Stimulated activated CD8-positive, alpha-beta memory T cell treated with anti-CD3 and anti-CD28 coated beads, Interleukin-4, amount 100 ng/mL, for 48 hours (primary cell): ENCODE measurements around the gene MCC.

Source experiments
- DNase-seq: peaks from one replicate; pipeline ENCODE4 v3.0.0-alpha.2; 2020

MCC gene

DNA sequence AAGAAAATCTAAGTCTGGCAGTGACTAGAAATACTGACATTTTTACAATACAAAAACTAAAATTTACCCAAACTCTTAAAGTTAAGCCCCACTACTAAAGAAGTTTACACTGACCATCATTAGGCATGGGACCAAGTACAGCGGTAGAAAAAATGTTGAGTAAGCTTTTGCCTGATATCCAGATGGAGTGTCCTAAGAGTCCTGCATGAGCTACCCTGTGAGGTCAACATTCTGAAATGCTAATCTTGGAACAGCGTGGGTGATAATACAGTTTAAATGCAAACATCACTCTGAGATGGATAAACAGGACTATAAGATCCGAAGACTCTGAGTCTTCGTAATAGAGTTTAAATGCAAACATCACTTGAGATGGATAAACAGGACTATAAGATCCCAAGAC, 322.0 kb downstream of the MCC start:
- DNase-seq = no peak

DNA sequence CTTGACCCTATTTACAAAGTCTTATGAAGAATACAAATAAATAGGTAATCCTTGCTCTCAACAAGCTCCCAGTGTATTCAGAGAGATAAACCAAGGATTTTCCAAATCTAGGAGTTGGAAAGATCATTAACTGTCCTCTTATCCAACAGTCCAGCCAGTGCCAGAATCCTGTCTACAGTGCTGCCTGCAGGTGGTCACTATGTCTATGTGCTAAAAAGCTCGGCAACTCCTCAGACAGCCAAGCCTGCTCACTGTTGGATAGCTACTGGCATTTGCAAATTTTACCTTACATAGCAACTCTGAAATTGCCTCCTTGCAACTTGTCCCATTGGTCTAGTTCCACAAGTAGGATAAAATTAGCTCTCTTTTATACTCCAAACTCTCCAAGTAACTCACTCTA, 324.2 kb downstream of the MCC start:
- no peak for DNase-seq

GRCh38 chr5:113163328-113163727, 324.9 kb downstream of the MCC start:
- no peak for DNase-seq

DNA sequence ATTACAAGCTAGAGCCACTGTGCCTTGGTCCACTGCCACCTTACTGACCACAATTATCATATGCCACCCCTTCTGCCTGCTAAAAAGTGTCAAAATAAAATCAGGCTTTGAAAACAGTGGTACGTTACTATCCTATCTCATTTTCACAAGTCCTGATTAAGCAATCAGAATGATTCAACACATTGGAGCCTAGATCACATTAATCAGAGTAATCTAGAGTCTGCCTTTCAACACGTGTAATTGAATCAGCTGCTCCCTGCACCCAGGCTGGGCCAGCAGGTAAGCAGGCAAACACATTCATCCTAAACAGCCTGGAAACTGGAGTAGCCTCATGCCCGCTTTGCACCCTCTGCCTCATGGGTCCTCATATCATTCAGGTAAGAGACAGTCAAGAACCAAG, 325.5 kb downstream of the MCC start:
- DNase-seq = no peak

DNA sequence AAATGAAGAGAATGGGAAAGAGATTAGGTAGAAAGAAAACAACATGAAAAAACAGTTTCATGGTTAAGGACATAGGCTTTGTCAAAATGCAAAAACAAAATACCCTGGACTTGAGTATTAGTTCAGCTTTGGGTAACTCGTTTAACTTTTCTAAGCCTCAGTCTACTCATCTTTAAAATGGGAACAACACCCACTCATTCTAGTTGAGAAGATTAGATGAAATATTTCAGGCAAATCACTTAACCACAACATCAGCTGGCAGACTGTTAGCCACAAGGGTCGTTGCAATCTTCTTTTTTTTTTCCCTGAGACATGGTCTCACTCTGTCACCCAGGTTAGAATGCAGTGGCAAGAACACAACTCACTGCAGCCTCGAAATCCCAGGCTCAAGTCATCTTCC, 326.0 kb downstream of the MCC start:
- no peak for DNase-seq

- no peak for DNase-seq
Measured at GRCh38 chr5:113161806-113162205, 326.4 kb downstream of the MCC start.

GRCh38 chr5:113157886-113158285, 330.4 kb downstream of the MCC start:
- no peak for DNase-seq

- DNase-seq = no peak
Measured at GRCh38 chr5:113156271-113156877, 331.9 kb downstream of the MCC start.

DNA sequence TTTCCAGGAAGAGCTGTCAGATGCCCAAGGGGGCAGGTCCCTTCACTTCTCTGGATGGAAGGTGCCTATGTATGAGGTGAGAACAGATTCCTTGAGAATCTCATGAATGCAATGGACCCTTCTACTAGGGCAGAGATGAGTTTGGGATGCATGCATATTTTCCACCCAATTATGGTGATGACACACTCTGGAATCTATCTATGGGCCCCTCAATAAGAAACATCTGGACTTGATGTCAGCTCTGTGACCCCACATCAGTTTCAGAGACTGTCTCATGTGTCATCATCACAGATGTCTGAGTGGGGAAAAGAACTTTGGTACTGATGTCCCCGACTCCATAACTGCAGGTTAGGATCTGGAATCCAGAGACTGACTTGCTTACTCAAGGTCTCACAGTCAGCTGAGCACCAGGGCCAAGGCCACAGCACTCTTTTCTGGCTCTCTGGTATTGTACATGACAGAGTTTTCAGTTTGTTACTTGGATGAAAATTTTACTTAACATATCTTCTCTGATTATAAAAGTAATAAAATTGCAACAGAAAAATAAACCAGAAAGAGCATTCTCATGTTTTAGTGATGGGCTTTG, 334.6 kb downstream of the MCC start:
- DNase-seq = no peak

DNA sequence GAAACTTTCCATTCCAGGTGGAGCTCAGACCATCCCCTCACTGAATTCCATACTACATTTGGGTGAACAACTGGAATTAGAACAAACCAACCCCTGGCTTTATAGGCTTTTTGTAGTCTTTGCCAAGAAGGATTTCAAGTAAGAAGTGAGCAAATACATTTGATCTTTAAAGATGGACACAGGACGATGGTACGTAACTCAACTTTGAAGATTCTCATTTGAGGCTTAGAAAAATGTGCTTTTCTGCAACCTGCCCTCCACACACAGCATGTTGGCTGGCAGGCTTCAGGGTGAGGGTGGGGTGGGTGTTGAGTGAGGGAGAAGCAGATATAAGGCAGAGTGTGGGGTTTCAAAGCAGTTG, 335.9 kb downstream of the MCC start:
- DNase-seq = no peak

GRCh38 chr5:113151641-113152379, 336.4 kb downstream of the MCC start:
- no peak for DNase-seq

GRCh38 chr5:113150821-113151220, 337.4 kb downstream of the MCC start:
- DNase-seq = no peak

- no peak for DNase-seq
Measured at GRCh38 chr5:113150221-113150620, 338.0 kb downstream of the MCC start.

- DNase-seq = no peak
Measured at GRCh38 chr5:113147537-113147936, 340.7 kb downstream of the MCC start.

GRCh38 chr5:113147101-113147508, 341.1 kb downstream of the MCC start:
- no peak for DNase-seq

- no peak for DNase-seq
Measured at GRCh38 chr5:113145757-113146387, 342.4 kb downstream of the MCC start.

DNA sequence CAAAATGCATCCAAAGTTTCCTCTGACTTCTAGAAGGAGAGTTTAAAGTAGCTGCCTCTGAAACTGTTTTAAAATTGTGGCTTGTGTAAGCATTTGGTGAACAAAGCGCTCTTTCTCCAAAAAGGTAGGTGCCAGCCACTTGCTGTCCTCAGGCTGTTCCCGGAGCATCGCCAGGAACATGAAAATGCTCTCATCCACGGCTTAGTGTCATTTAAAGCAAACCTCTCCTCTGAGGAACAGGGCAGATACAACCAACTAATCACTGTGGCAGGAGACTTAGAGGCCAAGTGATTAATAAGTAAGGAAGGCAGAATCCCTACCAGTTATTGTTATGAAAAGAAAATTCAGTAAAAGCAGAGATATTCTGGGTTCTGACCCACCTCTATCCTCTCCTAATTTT, 346.1 kb downstream of the MCC start:
- DNase-seq = no peak

DNA sequence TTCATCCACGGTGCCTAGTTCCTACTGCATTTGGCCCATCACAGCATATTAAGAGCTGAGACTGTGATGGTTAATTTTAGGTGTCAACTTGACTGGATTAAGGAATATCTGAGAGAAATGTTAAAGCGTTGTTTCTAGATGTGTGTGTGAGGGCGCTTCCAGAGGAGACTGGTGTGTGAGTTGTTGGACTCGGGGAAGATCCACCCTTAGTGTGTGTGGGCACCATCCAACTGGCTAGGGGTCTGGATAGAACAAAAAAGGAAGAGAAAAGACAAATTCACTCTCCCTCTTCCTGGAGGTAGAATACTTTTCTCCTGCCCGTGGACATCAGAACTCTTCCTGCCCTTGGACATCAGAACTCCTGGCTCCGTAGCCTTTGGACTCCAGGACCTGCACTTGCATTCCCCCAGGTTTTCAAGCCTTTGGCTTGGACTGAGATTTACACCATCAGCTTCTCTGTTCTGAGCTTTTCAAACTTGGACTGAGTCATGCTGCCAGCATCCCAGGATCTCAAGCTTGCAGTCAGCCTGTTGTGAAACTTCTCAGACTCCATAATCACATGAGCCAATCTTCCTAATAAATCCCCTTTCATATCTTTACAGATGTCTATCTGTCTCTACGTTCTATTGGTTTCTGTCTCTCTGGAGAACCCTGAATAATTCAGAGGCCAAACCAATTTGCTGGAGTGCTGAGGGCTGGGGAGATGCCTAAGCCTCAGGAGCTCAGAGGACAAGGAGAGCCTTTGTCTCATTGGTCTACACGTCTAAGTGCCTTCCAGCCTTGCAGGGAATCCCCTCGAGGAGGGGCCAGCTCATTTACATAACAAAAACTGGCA, 347.2 kb downstream of the MCC start:
- DNase-seq = no peak

DNA sequence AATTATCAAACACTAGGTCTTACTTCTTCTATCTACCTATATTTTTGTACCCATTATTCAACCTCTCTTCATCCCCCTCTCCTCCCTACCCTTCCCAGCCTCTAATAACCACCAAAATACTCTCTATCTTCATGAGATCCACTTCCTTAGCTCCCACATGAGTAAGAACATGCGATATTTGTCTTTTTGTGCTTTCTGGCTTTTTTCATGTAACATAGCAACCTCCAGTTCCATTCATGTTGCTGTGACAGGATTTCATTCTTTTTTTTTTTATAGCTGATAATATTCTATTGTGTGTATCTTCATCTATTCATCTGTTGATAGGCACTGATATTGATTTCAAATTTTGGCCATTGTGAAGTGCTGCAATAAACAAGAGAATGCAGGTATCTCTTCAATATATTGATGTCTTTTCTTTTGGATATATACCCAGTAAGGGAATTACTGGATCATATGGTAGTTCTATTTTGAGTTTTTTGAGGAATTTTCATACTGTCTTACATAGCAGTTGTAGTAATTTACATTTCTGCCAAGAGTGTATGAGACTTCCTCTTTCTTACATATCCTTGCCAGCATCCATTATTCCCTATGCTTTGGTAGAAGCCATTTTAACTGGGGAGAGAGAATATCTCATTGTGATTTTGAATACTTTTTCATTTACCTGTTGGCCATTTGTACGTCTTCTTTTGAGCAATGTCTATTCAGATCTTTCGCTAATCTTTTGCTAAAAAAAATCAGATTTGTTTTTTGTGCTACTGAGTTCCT, 354.9 kb downstream of the MCC start:
- no peak for DNase-seq

- no peak for DNase-seq
Measured at GRCh38 chr5:113132564-113132963, 355.7 kb downstream of the MCC start.

GRCh38 chr5:113128641-113129330, 359.5 kb downstream of the MCC start:
- no peak for DNase-seq

GRCh38 chr5:113128082-113128481, 360.2 kb downstream of the MCC start:
- no peak for DNase-seq
